Activated CD8-positive, alpha-beta T cell treated with anti-CD3 and anti-CD28 coated beads for 36 hours (primary cell): ENCODE measurements around the gene ANKRD2. TPM values are rescaled to one million over a fixed set of nuclear protein-coding genes. Genes with fewer than 3 reads are reported as not detected.

Source experiments
- ATAC-seq: fragments of 200-7000 bp; cut with Tn5 transposase; one replicate; pipeline ENCODE4 v1.10.0; 2021; ENCODE audit warnings: mild to moderate bottlenecking, moderate library complexity
- CTCF ChIA-PET: fragments of 350-600 bp; sonication (Branson Sonifier 250); formaldehyde crosslinking; loops from one replicate; lab custom pipeline; 2021; ENCODE audit warnings: antibody characterized with exemption; lab: Charles Lee
- POLR2A ChIA-PET: fragments of 350-600 bp; sonication (Branson Sonifier 250); formaldehyde crosslinking; loops from one replicate; lab custom pipeline; 2021; ENCODE audit warnings: antibody characterized with exemption; lab: Charles Lee
- DNase-seq: peaks from one replicate; pipeline ENCODE4 v3.0.0-alpha.2; 2020
- H3K27ac Mint-ChIP-seq: one replicate; pipeline ENCODE4 v1.8.0; 2021; ENCODE audit warnings: mild to moderate bottlenecking, mixed read lengths
- H3K27me3 Mint-ChIP-seq: one replicate; pipeline ENCODE4 v1.8.0; 2021; ENCODE audit warnings: mixed read lengths
- H3K36me3 Mint-ChIP-seq: one replicate; pipeline ENCODE4 v1.8.0; 2021; ENCODE audit warnings: low read depth, mixed read lengths
- H3K4me1 Mint-ChIP-seq: one replicate; pipeline ENCODE4 v1.8.0; 2021; ENCODE audit warnings: low read depth, mixed read lengths
- H3K4me3 Mint-ChIP-seq: one replicate; pipeline ENCODE4 v1.8.0; 2021; ENCODE audit warnings: mild to moderate bottlenecking, moderate library complexity, mixed read lengths
- H3K9me3 Mint-ChIP-seq: one replicate; pipeline ENCODE4 v1.8.0; 2021; ENCODE audit warnings: mixed read lengths
- intact Hi-C: fragments of 100-400 bp; cut with micrococcal nuclease; formaldehyde crosslinking; loops from one replicate; pipeline ENCODE4 v1.10.0; 2022
- total RNA-seq, 2 experiments: library from RNA; stranded (reverse); gene quantifications; one replicate each; pipeline ENCODE4 v1.2.3, GENCODE V29; 2021
- TF ChIP-seq, protein P1 (sequence below): fragments of 200-600 bp; IDR thresholded peaks from one replicate; pipeline ENCODE4 v1.8.0; 2022; ENCODE audit warnings: antibody characterized with exemption, mild to moderate bottlenecking

Gene ANKRD2
- total RNA-seq, 2 experiments from 2014 or later, result not detected

DNA sequence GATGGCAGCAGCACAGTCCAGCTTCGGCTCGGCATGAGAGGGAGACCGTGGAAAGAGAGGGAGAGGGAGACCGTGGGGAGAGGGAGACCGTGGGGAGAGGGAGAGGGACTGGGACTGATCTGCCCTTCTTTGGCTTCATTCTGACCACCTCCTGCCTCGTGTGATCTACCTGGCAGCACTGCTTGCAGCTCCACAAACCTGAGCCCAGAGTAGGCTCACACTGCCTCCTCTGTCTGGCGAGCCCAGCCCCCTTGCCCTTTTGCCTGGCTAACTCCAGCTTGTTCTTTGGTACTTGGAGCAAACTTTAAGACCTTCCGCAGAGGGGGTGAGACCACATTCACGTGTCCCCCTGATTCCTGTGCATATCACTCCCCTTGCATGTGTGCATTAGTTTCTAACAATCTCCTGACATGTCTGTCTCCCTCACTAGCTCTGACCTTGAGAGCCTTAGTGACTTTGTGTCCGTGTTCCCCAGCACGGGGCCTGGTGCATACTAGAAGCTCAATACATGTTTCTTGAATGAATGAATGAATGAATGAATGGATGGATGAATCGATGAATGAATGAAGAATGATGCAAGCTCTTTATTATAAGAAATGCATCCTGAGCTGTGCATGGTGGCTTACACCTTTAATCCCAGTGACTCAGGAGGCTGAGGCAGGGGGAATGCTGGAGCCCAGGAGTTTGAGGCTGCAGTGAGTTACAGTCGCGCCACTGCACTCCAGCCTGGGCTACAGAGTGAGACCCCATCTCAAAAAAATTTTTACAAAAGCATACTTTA lies 42.7 kb upstream of the ANKRD2 start:
- no peaks in the 10 kb centered on the region for H3K36me3 Mint-ChIP-seq
- no peaks in the 10 kb centered on the region for H3K27me3 Mint-ChIP-seq
- ChIA-PET POLR2A (no interaction called here), CTCF (interaction anchor here (1.6 kb wide), 1 partner anchor 9 kb away, joined by 3 read pairs; no protein-coding TSS in a partner anchor)
- intact Hi-C loops, result no loop called here
- DNase-seq (no peak), ATAC-seq (no peak)
- TF ChIP-seq, protein P1, sequence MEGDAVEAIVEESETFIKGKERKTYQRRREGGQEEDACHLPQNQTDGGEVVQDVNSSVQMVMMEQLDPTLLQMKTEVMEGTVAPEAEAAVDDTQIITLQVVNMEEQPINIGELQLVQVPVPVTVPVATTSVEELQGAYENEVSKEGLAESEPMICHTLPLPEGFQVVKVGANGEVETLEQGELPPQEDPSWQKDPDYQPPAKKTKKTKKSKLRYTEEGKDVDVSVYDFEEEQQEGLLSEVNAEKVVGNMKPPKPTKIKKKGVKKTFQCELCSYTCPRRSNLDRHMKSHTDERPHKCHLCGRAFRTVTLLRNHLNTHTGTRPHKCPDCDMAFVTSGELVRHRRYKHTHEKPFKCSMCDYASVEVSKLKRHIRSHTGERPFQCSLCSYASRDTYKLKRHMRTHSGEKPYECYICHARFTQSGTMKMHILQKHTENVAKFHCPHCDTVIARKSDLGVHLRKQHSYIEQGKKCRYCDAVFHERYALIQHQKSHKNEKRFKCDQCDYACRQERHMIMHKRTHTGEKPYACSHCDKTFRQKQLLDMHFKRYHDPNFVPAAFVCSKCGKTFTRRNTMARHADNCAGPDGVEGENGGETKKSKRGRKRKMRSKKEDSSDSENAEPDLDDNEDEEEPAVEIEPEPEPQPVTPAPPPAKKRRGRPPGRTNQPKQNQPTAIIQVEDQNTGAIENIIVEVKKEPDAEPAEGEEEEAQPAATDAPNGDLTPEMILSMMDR, result no peak
- no peaks in the 10 kb centered on the region for H3K9me3 Mint-ChIP-seq
- no peak overlapping the region for H3K27ac Mint-ChIP-seq
- no peak overlapping the region for H3K4me3 Mint-ChIP-seq
- no peaks in the 10 kb centered on the region for H3K4me1 Mint-ChIP-seq

DNA sequence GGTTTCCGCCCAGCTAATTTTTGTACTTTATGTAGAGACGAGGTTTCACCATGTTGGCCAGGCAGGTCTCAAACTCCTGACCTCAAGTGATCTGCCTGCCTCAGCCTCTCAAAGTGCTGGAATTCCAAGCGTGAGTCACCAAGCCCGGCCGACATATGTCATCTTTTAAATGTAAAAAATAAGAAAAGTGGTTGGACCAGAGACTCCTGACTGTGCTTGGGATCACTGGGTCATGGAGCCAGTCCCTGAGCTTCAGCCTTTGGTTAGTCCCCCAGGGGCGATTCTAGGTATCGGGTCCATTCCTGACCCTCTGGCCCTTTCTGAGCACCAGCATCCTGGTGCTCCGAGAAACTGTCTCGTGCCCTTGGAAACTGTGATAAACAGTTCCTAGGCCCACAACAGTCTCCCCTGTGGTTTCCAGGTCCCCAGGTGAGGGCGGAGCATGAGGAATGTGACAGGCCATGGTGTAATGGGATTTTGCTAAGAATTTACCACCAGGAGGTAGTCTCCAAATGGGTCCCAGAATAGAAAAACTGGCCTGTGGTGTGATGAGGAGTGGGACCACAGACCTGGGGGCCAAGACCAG lies 41.1 kb upstream of the ANKRD2 start:
- H3K27me3 Mint-ChIP-seq, result no peaks in the 10 kb centered on the region
- no peak for ATAC-seq
- ChIA-PET CTCF (interaction anchor here (4.4 kb wide), 1 partner anchor 22 kb away, joined by 54 read pairs; no protein-coding TSS in a partner anchor), POLR2A (no interaction called here)
- no peak overlapping the region for H3K4me3 Mint-ChIP-seq
- H3K4me1 Mint-ChIP-seq, result no peaks in the 10 kb centered on the region
- intact Hi-C loops, result no loop called here
- H3K36me3 Mint-ChIP-seq, result no peaks in the 10 kb centered on the region
- H3K27ac Mint-ChIP-seq, result no peak overlapping the region
- TF ChIP-seq, protein P1, result no peak
- DNase-seq, result no peak
- H3K9me3 Mint-ChIP-seq, result no peaks in the 10 kb centered on the region

DNA sequence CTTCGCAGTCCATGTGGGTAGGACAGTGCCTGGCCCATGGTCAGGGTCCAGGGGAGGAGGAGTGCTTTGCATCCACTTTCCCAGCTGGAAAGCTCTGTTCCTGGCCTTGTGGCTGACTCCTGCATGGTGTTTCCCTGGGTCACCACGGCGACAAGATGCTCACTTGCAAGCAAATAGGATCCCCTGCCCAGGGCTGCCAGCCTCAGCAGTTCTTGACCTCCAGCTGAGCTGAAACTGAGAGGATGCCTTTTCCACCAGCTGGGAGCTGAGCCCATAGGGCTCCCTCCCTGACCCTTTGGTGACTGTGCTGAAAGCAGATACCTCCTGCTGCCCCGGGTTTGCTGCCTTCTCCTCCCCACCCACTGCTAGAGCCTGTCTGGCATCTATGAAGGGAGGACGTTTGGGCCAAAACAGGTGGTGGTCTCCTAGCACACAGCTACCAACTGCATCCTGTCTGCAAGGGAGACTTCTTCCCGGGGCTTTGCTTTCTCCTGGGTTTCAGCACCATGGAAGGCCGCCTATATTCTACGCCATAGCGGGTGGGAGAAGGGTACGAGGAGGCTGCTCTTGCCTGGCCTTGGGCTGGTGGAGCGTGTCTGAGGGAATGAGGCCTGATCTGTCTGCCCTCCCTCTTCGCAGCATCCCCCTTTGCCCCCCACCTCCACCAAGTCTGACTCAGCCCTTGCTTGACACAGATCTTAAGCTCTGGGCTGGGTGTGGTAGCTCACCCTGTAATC lies 39.5 kb upstream of the ANKRD2 start:
- no peak overlapping the region for H3K27ac Mint-ChIP-seq
- H3K4me3 Mint-ChIP-seq, result no peak overlapping the region
- intact Hi-C loops, result no loop called here
- no peaks in the 10 kb centered on the region for H3K4me1 Mint-ChIP-seq
- ATAC-seq (no peak), DNase-seq (no peak)
- H3K27me3 Mint-ChIP-seq, result no peaks in the 10 kb centered on the region
- no peaks in the 10 kb centered on the region for H3K9me3 Mint-ChIP-seq
- no peaks in the 10 kb centered on the region for H3K36me3 Mint-ChIP-seq
- ChIA-PET POLR2A (no interaction called here), CTCF (interaction anchor here (0.8 to 4.4 kb wide), 9 partner anchors 12 to 174 kb away, joined by 3 to 54 read pairs (median 6); partner anchors contain the start of genes ANKRD2 and UBTD1)
- TF ChIP-seq, protein P1, result no peak

DNA sequence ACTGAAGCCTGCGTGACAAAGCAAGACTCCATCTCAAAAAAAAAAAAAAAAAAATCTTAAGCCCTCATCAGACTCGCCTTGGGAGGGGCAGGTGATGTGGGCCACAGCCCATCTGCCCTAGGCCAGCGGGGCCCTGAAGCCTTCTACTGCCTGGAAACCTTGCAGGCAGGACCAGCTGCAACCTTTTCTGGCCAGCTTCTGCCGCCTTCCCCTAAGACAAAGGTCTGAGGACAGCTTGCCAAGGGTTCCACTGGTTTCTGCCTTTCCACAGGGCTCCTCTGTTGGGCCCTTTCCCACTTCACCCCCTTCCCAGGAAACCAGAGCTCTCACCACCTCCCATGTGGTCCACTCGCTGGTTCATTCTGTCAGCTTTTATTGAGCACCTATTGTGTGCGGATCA lies 38.7 kb upstream of the ANKRD2 start:
- ChIA-PET POLR2A (no interaction called here), CTCF (interaction anchor here (0.7 to 4.4 kb wide), 20 partner anchors 9 to 175 kb away, joined by 3 to 54 read pairs (median 4); partner anchors contain the start of genes ANKRD2 and UBTD1)
- H3K4me3 Mint-ChIP-seq, result no peak overlapping the region
- no peak overlapping the region for H3K27ac Mint-ChIP-seq
- TF ChIP-seq, protein P1, result no peak
- DNase-seq (no peak), ATAC-seq (no peak)
- H3K9me3 Mint-ChIP-seq, result no peaks in the 10 kb centered on the region
- no peaks in the 10 kb centered on the region for H3K36me3 Mint-ChIP-seq
- H3K4me1 Mint-ChIP-seq, result no peaks in the 10 kb centered on the region
- intact Hi-C loops, result no loop called here
- no peaks in the 10 kb centered on the region for H3K27me3 Mint-ChIP-seq
